GM19023 (cell line): Measurements from ENCODE around the gene POU2F1.
A peak's percentile ranks its signal among the peaks of the same experiment; 100 is the strongest.
"Not testable (repeated sequence)": the region's sequence is repeated elsewhere in the genome, so short reads cannot be mapped to it uniquely, and the experiment has no call there.

Experiments used
- ATAC-seq: cut with Tn5 transposase; IDR thresholded peaks from one replicate; pipeline ENCODE4 v1.9.1; 2021; ENCODE audit warnings: mild to moderate bottlenecking, moderate library complexity; ENCODE audit not compliant: unreplicated experiment

Gene POU2F1

GRCh38 chr1:167202049-167202448 is 18.6 kb upstream of the POU2F1 start:
- no peak for ATAC-seq

- not testable (repeated sequence) for ATAC-seq
Measured at GRCh38 chr1:167205306-167206050, 15.2 kb upstream of the POU2F1 start.

GRCh38 chr1:167206166-167206835 is 14.4 kb upstream of the POU2F1 start:
- no peak for ATAC-seq

- ATAC-seq, result no peak
Measured at GRCh38 chr1:167207940-167208623, 12.6 kb upstream of the POU2F1 start.

- no peak for ATAC-seq
Measured at GRCh38 chr1:167208624-167208976, 12.1 kb upstream of the POU2F1 start.

GRCh38 chr1:167209044-167209443 is 11.6 kb upstream of the POU2F1 start:
- ATAC-seq, result no peak

GRCh38 chr1:167210966-167211674 is 9.6 kb upstream of the POU2F1 start:
- ATAC-seq, result no peak

GRCh38 chr1:167212025-167212424 is 8.7 kb upstream of the POU2F1 start:
- ATAC-seq, result no peak

- no peak for ATAC-seq
Measured at GRCh38 chr1:167216809-167217208, 3.9 kb upstream of the POU2F1 start.

- ATAC-seq, result no peak
Measured at GRCh38 chr1:167219194-167219593, 1.5 kb upstream of the POU2F1 start.

GRCh38 chr1:167219646-167220536 is 795 bp upstream of the POU2F1 start:
- ATAC-seq, result peak; percentile 32

- ATAC-seq, result peak; percentile 18
Measured at GRCh38 chr1:167221126-167221737, 546 bp downstream of the POU2F1 start.

- ATAC-seq, result peak; percentile 52
Measured at GRCh38 chr1:167221738-167222610, 1.3 kb downstream of the POU2F1 start.

GRCh38 chr1:167223144-167224103 is 2.7 kb downstream of the POU2F1 start:
- ATAC-seq, result no peak

- ATAC-seq, result not testable (repeated sequence)
Measured at GRCh38 chr1:167224734-167225235, 4.1 kb downstream of the POU2F1 start.

GRCh38 chr1:167225920-167226319 is 5.2 kb downstream of the POU2F1 start:
- no peak for ATAC-seq

GRCh38 chr1:167227934-167228378 is 7.3 kb downstream of the POU2F1 start:
- no peak for ATAC-seq
